SK-N-DZ (cell line): ENCODE data around the gene ME2.
"Not testable (repeated sequence)": the region's sequence is repeated elsewhere in the genome, so short reads cannot be mapped to it uniquely, and the experiment has no call there.

ENCODE experiments used
- DNase-seq: peaks from one replicate; pipeline ENCODE4 v3.0.0-alpha.2; 2015; ENCODE audit warnings: low spot score

Gene ME2

GRCh38 chr18:50918153-50918552 is 39.2 kb downstream of the ME2 start:
- no peak for DNase-seq

- no peak for DNase-seq
Observed at GRCh38 chr18:50924372-50924771, 45.5 kb downstream of the ME2 start.

DNA sequence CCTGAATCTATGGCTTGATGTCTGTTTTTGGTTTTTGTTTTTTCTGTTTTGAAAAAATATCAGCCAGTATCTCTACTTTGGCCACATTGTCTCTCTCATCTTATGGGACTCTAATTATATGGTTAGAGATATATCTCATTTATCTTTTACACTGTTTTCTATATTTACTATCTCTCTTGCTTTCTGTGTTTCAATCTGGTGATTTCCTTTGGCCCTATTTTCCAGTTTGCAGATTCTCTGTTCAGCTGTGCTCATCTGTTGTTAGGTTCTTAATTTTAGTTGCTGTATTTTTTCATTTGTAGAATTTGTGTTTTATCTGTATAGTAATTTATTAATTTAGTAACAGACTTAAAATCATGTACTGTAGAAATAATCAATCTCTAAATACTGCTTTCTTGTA is 47.6 kb downstream of the ME2 start:
- DNase-seq, result no peak

- no peak for DNase-seq
Observed at GRCh38 chr18:50928551-50928950, 49.6 kb downstream of the ME2 start.

- DNase-seq, result no peak
Observed at GRCh38 chr18:50933684-50934083, 54.8 kb downstream of the ME2 start.

DNA sequence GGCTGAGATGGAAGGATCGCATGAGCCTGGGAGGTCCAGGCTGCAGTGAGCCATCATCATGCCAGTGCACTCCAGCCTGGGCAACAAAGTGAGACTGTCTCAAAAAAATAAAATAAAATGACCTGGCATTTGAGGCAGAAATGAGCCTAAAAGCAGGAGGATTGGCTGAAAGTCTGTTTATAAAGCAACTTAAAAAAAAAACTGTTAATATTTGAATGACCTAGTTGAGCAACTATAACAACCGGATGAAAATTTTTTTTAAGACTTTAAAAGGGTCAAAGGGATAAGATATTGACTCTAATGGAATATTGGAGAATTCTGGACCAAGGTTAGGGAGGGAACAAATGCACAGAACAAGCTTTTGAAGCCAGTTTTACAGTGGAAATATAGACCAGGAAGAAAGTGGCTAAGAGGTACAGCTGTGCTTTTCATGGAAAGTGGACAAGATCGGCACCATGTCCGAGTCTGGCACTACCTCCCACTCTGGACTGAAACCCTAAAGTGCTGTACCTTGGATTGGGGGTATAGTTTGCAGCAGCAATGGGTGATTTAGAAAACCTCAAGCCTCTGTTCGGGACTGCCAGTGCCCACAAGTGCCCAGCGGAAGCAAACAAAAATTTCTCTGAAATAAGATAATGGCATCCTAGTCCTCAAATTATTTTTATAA is 55.8 kb downstream of the ME2 start:
- no peak for DNase-seq

GRCh38 chr18:50935493-50936191 is 56.7 kb downstream of the ME2 start:
- DNase-seq, result no peak

- no peak for DNase-seq
Observed at GRCh38 chr18:50937183-50937582, 58.3 kb downstream of the ME2 start.

DNA sequence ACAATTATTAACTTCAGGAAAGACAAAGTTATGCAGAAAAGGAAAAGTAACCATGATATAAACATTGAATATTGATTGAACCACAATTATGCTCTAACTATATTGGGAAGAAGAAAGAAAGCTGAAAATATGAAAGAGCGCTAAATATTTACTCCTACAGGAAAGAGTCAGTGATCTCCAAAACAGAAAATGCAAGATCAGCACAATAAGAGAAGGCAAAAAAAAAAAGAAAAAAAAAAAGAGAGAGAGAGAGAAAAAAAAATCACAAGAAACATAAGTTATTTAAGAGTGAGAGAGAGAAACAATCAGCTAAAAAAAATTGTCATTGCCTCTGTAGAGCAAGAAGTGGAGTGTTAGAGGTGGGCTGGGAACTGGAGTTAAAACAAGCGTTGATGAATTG is 60.0 kb downstream of the ME2 start:
- DNase-seq, result no peak

DNA sequence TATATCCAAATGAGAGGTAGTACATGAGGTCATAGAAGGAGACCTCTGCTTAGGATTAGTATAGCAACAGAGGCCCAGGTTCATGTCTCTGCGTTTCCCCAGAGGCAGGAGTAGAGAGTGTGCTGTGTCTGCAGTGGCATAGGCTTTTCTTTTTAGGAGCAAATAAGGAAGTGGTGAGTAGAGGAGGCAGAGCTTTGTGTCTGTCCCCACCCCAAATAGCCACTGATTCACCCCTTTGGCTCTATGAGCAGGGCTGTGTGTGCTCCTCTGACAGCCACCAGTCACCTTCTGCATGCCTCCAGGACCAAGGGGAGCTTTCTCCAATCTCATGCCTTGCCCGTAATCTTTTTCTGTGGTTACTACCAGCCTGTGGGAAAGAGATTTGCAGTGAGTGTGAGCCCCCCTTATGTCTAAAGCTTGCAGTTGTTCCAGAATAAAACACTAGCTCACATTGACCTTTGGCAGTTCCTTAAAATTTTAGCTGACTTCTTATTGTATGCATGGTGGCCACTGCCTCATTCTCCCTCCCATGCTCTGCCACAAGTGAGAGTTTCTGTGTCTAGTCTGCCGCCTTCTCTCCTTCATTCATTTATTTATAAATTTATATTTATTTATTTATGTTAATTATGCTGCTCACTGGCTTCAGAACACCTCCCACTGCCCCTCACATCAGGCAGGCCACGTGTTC is 65.5 kb downstream of the ME2 start:
- DNase-seq, result no peak

DNA sequence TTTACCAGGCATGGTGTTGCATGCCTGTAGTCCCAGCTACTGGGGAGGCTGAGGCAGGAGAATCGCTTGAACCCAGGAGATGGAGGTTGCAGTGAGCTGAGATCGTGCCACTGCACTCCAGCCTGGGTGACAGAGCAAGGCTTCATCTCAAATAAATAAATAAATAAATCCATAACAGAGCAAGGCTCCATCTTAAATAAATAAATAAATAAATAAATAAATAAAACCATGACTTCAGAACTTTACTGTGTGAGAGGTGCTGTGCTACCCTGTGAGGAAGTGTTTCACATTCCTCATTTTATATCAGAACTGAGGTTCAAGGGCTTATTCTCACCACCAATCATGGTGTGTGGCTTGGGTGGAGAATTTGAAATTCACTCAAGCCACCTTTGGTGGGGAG is 67.0 kb downstream of the ME2 start:
- DNase-seq, result not testable (repeated sequence)

- no peak for DNase-seq
Observed at GRCh38 chr18:50947899-50948298, 69.0 kb downstream of the ME2 start.

GRCh38 chr18:50949185-50949584 is 70.3 kb downstream of the ME2 start:
- no peak for DNase-seq

GRCh38 chr18:50950626-50951025 is 71.7 kb downstream of the ME2 start:
- no peak for DNase-seq

DNA sequence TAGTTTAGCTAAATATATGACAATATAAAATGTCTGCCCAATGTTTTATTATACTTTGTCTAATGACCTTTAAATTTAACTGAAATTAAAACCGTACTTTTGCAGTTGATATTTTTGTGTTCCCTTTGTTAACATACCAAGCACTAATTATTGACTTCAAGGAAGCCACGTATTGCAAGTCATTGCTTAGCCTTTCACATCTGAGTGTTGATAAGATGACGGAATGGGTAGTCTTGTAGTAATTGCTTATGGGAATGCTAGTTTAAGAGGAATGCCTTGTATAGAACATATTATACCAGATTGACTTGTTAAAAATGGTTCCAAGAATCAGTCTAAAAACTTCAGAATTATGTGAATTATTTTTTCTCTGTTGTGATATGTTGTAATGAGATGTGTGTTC is 74.9 kb downstream of the ME2 start:
- DNase-seq, result no peak

- no peak for DNase-seq
Observed at GRCh38 chr18:50955253-50955652, 76.3 kb downstream of the ME2 start.

- no peak for DNase-seq
Observed at GRCh38 chr18:50956116-50956515, 77.2 kb downstream of the ME2 start.

- no peak for DNase-seq
Observed at GRCh38 chr18:50961974-50962373, 83.1 kb downstream of the ME2 start.

GRCh38 chr18:50967714-50968661 is 89.1 kb downstream of the ME2 start, which contains the start of gene ELAC1:
ELAC1 (plus strand) TSS chr18:50968040; CDS start chr18:50974405, 6,365 bp downstream.
- peak; percentile 81 for DNase-seq

GRCh38 chr18:50969448-50969847 is 90.5 kb downstream of the ME2 start:
- no peak for DNase-seq

GRCh38 chr18:50970006-50970405 is 91.1 kb downstream of the ME2 start:
- no peak for DNase-seq

DNA sequence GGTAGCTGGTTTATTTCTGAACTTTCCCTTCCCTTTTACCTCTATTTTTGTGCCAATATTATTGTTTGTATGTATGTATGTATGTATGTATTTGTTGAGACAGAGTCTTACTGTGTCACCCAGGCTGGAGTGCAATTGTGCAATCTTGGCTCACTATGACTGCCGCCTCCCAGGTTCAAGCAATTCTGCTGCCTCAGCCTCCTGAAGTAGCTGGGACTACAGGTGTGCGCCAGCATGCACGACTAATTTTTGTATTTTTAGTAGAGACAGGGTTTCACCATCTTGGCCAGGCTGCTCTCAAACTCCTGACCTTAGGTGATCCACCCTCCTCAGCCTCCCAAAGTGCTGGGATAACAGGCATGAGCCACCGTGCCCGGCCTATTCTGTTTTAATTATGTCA is 93.5 kb downstream of the ME2 start:
- DNase-seq, result not testable (repeated sequence)
